K562 (cell line): ENCODE measurements around the gene CPT1B. TPM values are rescaled to one million over a fixed set of nuclear protein-coding genes. Genes with fewer than 3 reads are reported as not detected.
A peak's percentile ranks its signal among the peaks of the same experiment; 100 is the strongest.

Experiments used
- CBX8 ChIP-seq: fragments of 200-600 bp; sonication (generic); IDR thresholded peaks from 2 replicates; pipeline ENCODE4 v1.6.1; 2012; ENCODE audit warnings: borderline replicate concordance, mixed run types, low read depth, mild to moderate bottlenecking, moderate library complexity, mixed read lengths, low read length, control low read depth, inconsistent platforms; ENCODE audit not compliant: poor library complexity, severe bottlenecking; ENCODE audit errors: extremely low read depth
- ETS2 ChIP-seq: IDR thresholded peaks from 2 replicates; pipeline ENCODE4 v1.6.1; 2016; ENCODE audit warnings: borderline replicate concordance, missing genetic modification characterization, mild to moderate bottlenecking, moderate library complexity, missing compliant biosample characterization; ENCODE audit not compliant: poor library complexity, severe bottlenecking
- FOXJ3 ChIP-seq: sonication (generic); formaldehyde crosslinking; IDR thresholded peaks from 2 replicates; pipeline ENCODE4 v1.4.0; 2020; ENCODE audit warnings: mild to moderate bottlenecking, missing genetic modification reagents
- FUS ChIP-seq: fragments of 200-400 bp; formaldehyde crosslinking; optimal IDR thresholded peaks from 2 replicates; pipeline ENCODE3; 2017; ENCODE audit warnings: low read depth, low read length
- HDAC6 ChIP-seq: IDR thresholded peaks from 2 replicates; pipeline ENCODE4 v1.6.1; 2012; ENCODE audit warnings: low read depth, mild to moderate bottlenecking, control low read depth, inconsistent platforms, low read length, moderate library complexity
- IFI16 ChIP-seq: fragments of 250-450 bp; sonication (Bioruptor Pico); IDR thresholded peaks from 2 replicates; pipeline ENCODE4 v2.1.2; 2022; ENCODE audit warnings: mild to moderate bottlenecking, inconsistent platforms
- NFYB ChIP-seq: IDR thresholded peaks from 2 replicates; pipeline ENCODE4 v1.6.1; 2011; ENCODE audit warnings: mild to moderate bottlenecking, moderate library complexity; ENCODE audit not compliant: insufficient read length; ENCODE audit errors: extremely low read depth
- NR2C1 ChIP-seq, 2 experiments: fragments of 450-650 bp; IDR thresholded peaks; 2 replicates each; pipeline ENCODE4 v1.6.1; 2017; ENCODE audit warnings: mild to moderate bottlenecking in 2 of 2, antibody characterized with exemption in 1 of 2, inconsistent platforms in 1 of 2, missing compliant biosample characterization in 1 of 2, missing genetic modification characterization in 1 of 2
- PHF21A ChIP-seq: fragments of 450-650 bp; IDR thresholded peaks from 2 replicates; pipeline ENCODE4 v1.6.1; 2017; ENCODE audit warnings: low read depth, borderline replicate concordance
- PPARD ChIP-seq: fragments of 250-450 bp; sonication (Bioruptor Pico); IDR thresholded peaks from 2 replicates; pipeline ENCODE4 v1.8.0; 2022; ENCODE audit warnings: inconsistent platforms, mild to moderate bottlenecking, moderate library complexity
- PRPF4 ChIP-seq: fragments of 200-400 bp; formaldehyde crosslinking; IDR thresholded peaks from one replicate; pipeline ENCODE4 v1.6.1; 2017; ENCODE audit warnings: low read length, low read depth, mild to moderate bottlenecking; ENCODE audit not compliant: insufficient read depth, poor library complexity, severe bottlenecking
- PTRF ChIP-seq: fragments of 450-650 bp; IDR thresholded peaks from 2 replicates; pipeline ENCODE4 v1.6.1; 2016; ENCODE audit warnings: mild to moderate bottlenecking, missing genetic modification characterization, missing compliant biosample characterization
- RFX1 ChIP-seq: fragments of 450-650 bp; IDR thresholded peaks from 2 replicates; pipeline ENCODE4 v1.6.1; 2016; ENCODE audit warnings: mild to moderate bottlenecking, moderate library complexity
- SMAD4 ChIP-seq: fragments of 250-450 bp; sonication (Bioruptor Pico); conservative IDR thresholded peaks from 2 replicates; pipeline ENCODE4 v1.8.0; 2021; ENCODE audit warnings: inconsistent platforms, mild to moderate bottlenecking, moderate library complexity
- TAF7 ChIP-seq: fragments of 450-650 bp; IDR thresholded peaks from 2 replicates; pipeline ENCODE4 v1.6.1; 2016; ENCODE audit warnings: missing genetic modification characterization, missing compliant biosample characterization
- TCFL5 ChIP-seq: fragments of 250-450 bp; sonication (Bioruptor Pico); conservative IDR thresholded peaks from 2 replicates; pipeline ENCODE4 v1.6.1; 2021; ENCODE audit warnings: mild to moderate bottlenecking, moderate library complexity, matching md5 sums
- TFAM ChIP-seq: fragments of 250-450 bp; sonication (Bioruptor Pico); conservative IDR thresholded peaks from 2 replicates; pipeline ENCODE4 v1.5.0; 2021; ENCODE audit warnings: mild to moderate bottlenecking, moderate library complexity
- ZNF184 ChIP-seq: sonication (generic); formaldehyde crosslinking; IDR thresholded peaks from 2 replicates; pipeline ENCODE4 v1.5.0; 2020; ENCODE audit warnings: missing genetic modification reagents
- ZNF668 ChIP-seq: fragments of 250-450 bp; sonication (Bioruptor Pico); IDR thresholded peaks from 2 replicates; pipeline ENCODE4 v1.8.0; 2022; ENCODE audit warnings: mild to moderate bottlenecking, inconsistent platforms
- ZNF695 ChIP-seq: fragments of 450-650 bp; formaldehyde crosslinking; IDR thresholded peaks from 2 replicates; pipeline ENCODE4 v1.4.0; 2020; ENCODE audit warnings: mild to moderate bottlenecking, moderate library complexity
- polyA plus RNA-seq, 8 experiments: library from polyadenylated mRNA; depleted of rRNA in 4 of 8; stranded (reverse) in 5 of 8; unstranded in 3 of 8; fragments of >200 nt; fragmentation: Nextera tagmentation in 2 of 8; fragmentation: Illumina TruSeq in 1 of 8; extraction: Ambion mirVana in 2 of 8; extraction: Trizol in 1 of 8; gene quantifications; 2 replicates each; pipeline versions ENCODE4 v1.2.1 to v1.2.3, GENCODE V29; 2011 to 2014; ENCODE audit warnings: inconsistent platforms in 1 of 8, missing spikeins in 1 of 8
- total RNA-seq, 7 experiments: library from RNA; depleted of rRNA in 6 of 7; stranded (reverse); fragments of >200 nt in 6 of 7; fragmentation: Illumina TruSeq in 2 of 7; extraction: Trizol in 2 of 7; gene quantifications; 2 replicates each; pipeline versions ENCODE4 v1.2.1 to v1.2.3, GENCODE V29; 2011 to 2021; ENCODE audit warnings: low replicate concordance in 1 of 7
- TF ChIP-seq, protein P1 (sequence below): fragments of 450-650 bp; formaldehyde crosslinking; IDR thresholded peaks from 2 replicates; pipeline ENCODE4 v1.4.0; 2020; ENCODE audit warnings: mild to moderate bottlenecking, moderate library complexity
- TF ChIP-seq, protein P2 (sequence below): IDR thresholded peaks from 2 replicates; pipeline ENCODE4 v1.6.1; 2011; ENCODE audit warnings: borderline replicate concordance, low read depth, mild to moderate bottlenecking, moderate library complexity, low read length; ENCODE audit not compliant: insufficient read depth, poor library complexity, severe bottlenecking
- TF ChIP-seq, protein P3 (sequence below): sonication (generic); formaldehyde crosslinking; IDR thresholded peaks from 2 replicates; pipeline ENCODE4 v1.8.0; 2022; ENCODE audit warnings: mild to moderate bottlenecking, low read depth, missing genetic modification reagents

CPT1B gene
- total and polyA plus RNA-seq, 9 of the 15 experiments (the other 6 are each of a cell fraction or from before 2014, with no cell fraction given) = 0.35 to 6.1 (median 2.6) TPM

DNA sequence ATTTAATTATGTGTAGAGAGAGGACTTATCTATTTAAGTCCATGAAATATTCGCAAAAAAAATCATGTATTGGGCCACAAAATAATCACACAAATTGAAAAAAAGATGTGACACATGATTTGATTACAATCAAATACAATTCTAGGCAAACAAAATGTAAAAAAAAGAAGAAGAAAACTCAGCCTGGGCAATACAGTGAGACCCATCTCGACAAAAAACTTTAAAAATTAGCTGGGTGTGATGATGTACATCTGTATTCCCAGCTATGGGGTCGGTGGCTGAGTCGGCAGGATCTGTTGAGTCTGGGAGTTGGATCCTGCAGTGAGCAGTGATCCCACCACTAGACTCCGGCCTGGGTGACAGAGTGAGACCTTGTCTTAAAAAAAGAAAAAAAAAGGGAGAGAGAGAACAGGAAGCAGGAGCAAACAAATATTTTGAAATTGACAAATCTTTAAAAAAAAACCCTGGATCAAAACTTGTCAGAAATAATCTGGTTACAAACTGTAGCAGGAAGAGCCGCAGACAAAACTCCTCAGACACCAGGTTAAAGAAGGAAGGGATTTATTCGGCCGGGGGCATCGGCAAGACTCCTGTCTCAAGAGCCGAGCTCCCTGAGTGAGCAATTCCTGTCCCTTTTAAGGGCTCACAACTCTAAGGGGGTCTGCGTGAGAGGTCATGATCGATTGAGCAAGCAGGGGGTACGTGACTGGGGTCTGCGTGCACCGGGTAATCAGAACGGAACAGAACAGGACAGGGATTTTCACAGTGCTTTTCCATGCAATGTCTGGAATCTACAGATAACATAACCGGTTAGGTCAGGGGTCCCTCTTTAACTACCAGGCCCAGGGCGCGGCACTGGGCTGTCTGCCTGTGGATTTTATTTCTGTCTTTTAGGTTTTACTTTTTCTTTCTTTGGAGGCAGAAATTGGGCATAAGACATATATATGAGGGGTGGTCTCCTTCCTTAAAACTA, 45.1 kb downstream of the CPT1B start (continued):
- no peak for TF ChIP-seq NR2C1 (IDR thresholded peaks at IDR 0.05)
- TF ChIP-seq NR2C1 (tag; IDR thresholded peaks at IDR 0.05) = peak; percentile 41
- peak; percentile 81 for TF ChIP-seq SMAD4
- no peak for TF ChIP-seq IFI16
- no peak for TF ChIP-seq HDAC6
- no peak for TF ChIP-seq CBX8
- TF ChIP-seq, protein P1, sequence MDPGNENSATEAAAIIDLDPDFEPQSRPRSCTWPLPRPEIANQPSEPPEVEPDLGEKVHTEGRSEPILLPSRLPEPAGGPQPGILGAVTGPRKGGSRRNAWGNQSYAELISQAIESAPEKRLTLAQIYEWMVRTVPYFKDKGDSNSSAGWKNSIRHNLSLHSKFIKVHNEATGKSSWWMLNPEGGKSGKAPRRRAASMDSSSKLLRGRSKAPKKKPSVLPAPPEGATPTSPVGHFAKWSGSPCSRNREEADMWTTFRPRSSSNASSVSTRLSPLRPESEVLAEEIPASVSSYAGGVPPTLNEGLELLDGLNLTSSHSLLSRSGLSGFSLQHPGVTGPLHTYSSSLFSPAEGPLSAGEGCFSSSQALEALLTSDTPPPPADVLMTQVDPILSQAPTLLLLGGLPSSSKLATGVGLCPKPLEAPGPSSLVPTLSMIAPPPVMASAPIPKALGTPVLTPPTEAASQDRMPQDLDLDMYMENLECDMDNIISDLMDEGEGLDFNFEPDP = no peak
- TF ChIP-seq PPARD (CRISPR knock-in tag) = no peak
- TF ChIP-seq NFYB = no peak
- TF ChIP-seq ETS2 (tag) = no peak
- TF ChIP-seq RFX1 = no peak
- TF ChIP-seq PRPF4 = no peak
- TF ChIP-seq PTRF = no peak
- no peak for TF ChIP-seq ZNF184 (CRISPR knock-in tag)
- no peak for TF ChIP-seq PHF21A
- TF ChIP-seq, protein P2, sequence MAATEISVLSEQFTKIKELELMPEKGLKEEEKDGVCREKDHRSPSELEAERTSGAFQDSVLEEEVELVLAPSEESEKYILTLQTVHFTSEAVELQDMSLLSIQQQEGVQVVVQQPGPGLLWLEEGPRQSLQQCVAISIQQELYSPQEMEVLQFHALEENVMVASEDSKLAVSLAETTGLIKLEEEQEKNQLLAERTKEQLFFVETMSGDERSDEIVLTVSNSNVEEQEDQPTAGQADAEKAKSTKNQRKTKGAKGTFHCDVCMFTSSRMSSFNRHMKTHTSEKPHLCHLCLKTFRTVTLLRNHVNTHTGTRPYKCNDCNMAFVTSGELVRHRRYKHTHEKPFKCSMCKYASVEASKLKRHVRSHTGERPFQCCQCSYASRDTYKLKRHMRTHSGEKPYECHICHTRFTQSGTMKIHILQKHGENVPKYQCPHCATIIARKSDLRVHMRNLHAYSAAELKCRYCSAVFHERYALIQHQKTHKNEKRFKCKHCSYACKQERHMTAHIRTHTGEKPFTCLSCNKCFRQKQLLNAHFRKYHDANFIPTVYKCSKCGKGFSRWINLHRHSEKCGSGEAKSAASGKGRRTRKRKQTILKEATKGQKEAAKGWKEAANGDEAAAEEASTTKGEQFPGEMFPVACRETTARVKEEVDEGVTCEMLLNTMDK = no peak
- no peak for TF ChIP-seq TCFL5 (CRISPR knock-in tag)
- TF ChIP-seq ZNF695 (CRISPR knock-in tag) = no peak
- TF ChIP-seq FUS = no peak
- no peak for TF ChIP-seq FOXJ3 (CRISPR knock-in tag)
- no peak for TF ChIP-seq TAF7
- TF ChIP-seq TFAM (CRISPR knock-in tag) = no peak
- TF ChIP-seq ZNF668 = no peak
- TF ChIP-seq, protein P3, sequence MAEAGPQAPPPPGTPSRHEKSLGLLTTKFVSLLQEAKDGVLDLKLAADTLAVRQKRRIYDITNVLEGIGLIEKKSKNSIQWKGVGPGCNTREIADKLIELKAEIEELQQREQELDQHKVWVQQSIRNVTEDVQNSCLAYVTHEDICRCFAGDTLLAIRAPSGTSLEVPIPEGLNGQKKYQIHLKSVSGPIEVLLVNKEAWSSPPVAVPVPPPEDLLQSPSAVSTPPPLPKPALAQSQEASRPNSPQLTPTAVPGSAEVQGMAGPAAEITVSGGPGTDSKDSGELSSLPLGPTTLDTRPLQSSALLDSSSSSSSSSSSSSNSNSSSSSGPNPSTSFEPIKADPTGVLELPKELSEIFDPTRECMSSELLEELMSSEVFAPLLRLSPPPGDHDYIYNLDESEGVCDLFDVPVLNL (CRISPR knock-in tag) = no peak
